NCI-H146 treated with DMSO at 0.1 percent for 48 hours (cell line): ENCODE results near the gene DGKG.

Experiments used
- DNase-seq: peaks from one replicate; lab custom pipeline; 2025; ENCODE audit not compliant: unreplicated experiment; lab: John Stamatoyannopoulos, UW

The DGKG gene

GRCh38 chr3:186213946-186214345 lies 148.1 kb downstream of the DGKG start:
- no peak for DNase-seq

GRCh38 chr3:186212611-186213010 lies 149.4 kb downstream of the DGKG start:
- DNase-seq: no peak

DNA sequence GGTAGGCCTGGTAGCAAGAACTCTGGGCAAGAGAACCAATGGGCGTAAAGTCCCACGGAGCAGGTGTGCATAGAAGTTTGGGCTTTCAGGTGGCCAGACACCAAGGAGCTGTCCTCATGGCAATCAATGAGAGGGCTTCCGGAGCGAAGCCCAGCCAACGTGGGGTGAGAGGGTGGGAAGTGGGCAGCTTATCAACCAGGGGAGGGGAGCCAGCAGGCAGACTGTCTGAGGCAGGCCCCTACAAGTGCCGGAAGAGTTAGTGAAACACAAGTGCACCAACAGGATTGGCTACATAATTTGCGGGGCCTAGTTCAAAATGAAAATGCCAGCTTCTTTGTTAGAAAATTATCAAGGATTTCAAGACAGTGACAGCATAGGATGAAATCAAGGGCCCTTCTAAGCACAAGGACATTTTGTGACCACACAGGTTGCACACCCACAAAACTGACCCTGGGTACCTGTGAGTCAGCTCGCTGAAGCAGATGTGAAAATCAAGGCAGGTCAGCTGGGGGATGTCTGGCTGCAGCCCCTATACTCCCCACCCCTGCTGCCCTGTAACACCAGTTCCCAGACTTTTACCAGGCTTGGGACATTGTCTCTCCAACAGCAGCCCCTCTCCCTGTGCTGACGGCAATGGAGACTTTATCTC lies 151.1 kb downstream of the DGKG start:
- no peak for DNase-seq

DNA sequence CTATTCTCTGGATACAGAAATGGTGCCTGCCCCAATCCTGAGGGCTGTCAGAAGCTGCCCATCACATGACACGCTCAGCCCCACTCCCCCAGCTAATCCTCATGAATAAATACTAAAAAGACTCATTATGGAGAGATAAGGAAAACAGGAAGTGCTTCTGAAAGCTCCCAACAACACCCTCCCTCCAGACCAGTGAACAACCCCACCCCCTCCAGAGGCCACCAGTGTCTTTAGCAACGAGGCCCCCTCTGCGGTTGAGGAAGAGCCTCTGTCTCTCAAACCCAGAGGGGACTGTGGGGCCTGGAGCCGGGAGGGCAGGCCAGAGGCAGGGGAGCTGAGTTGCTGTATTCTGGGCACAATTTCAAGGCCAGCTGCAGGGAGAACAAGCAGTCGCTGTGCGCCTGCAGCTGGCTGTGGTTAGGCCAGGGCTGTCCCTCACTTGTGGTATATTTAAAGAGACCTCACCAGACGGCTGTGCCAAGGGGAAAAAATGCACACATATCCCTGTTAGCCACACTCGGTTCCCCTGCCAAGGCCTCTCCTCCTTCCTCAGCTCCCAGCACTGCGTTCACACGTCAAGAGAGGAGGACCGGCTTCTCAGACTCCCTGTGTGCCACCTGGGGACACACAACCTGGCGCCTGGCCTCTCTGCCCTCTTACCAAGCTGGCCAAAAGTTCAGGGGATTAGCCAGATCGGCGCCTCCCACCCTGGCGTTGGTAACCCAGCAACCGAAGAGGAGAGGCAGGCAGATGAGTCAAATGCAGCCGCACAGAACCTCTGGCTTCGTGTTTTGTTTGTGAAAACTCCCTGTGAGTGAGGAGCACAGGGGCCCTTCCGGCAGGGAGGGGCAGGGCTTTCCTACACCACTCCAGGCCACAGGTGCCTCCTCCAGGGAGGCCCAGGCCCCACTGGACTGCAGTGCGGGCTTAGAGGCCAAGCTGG lies 152.0 kb downstream of the DGKG start:
- no peak for DNase-seq

GRCh38 chr3:186208296-186208989 lies 153.6 kb downstream of the DGKG start:
- DNase-seq: no peak

- DNase-seq: no peak
These were observed 154.5 kb downstream of the DGKG start for GRCh38 chr3:186207515-186207914.

- DNase-seq: no peak
These were observed 161.3 kb downstream of the DGKG start for GRCh38 chr3:186200726-186201125.

DNA sequence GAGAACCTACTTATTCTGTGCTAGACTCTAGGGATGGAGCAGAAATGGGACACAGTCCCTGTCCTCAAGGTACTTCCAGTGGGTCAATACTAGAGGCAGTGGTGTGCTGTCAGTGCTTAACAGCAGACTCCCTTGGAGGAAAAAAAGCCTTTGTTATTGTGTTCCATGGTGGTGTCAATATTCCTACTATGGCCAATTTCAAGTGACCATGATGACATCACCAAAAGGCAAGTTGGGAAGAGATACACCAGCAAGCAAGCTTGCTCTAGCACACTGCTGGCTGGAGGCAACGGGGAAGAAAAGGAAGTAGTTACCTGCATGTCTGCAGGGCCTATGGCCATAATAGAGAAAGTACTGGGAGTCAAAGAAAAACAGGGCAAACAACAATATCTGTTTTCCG lies 163.6 kb downstream of the DGKG start:
- DNase-seq: no peak

- no peak for DNase-seq
These were observed 167.6 kb downstream of the DGKG start for GRCh38 chr3:186194451-186194811.

GRCh38 chr3:186193534-186194450 lies 168.2 kb downstream of the DGKG start:
- no peak for DNase-seq

DNA sequence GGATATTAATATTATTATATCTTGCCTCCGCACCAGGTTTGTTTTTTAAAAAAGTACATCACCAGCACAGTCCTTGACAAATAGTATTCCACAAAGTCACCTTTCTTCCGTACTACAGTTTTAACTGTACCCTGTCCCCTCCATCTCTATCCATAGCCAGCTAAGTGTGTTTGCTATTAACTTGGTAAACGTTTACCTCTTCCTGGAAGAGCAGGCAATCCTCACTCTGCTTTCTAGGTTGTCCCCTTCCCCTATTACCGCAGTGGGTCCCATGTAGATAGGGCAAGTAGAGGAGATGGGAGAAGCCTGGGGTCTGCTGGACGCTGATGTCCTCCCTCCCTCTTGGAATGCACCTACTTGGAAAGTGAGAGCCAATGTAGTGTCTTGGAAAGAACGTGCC lies 169.2 kb downstream of the DGKG start:
- DNase-seq: no peak

DNA sequence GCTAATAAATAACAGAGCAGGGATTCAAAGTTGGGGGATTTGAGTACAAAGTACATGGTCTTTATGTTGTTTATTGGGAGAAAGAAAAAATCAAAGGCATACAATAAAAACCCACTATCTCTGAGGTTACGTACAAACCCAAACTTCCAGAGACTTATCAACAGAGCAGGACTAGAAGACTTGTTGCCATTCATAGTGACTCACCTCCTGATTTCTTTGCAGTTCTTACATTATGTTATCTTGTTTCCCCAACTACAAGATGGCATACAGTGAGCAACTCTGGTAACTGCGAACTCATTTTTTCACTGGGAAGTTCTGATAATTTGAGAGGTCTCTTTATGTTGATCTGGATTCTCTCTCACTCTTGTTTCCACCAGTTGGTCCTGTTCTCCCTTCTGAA lies 172.5 kb downstream of the DGKG start:
- no peak for DNase-seq

DNA sequence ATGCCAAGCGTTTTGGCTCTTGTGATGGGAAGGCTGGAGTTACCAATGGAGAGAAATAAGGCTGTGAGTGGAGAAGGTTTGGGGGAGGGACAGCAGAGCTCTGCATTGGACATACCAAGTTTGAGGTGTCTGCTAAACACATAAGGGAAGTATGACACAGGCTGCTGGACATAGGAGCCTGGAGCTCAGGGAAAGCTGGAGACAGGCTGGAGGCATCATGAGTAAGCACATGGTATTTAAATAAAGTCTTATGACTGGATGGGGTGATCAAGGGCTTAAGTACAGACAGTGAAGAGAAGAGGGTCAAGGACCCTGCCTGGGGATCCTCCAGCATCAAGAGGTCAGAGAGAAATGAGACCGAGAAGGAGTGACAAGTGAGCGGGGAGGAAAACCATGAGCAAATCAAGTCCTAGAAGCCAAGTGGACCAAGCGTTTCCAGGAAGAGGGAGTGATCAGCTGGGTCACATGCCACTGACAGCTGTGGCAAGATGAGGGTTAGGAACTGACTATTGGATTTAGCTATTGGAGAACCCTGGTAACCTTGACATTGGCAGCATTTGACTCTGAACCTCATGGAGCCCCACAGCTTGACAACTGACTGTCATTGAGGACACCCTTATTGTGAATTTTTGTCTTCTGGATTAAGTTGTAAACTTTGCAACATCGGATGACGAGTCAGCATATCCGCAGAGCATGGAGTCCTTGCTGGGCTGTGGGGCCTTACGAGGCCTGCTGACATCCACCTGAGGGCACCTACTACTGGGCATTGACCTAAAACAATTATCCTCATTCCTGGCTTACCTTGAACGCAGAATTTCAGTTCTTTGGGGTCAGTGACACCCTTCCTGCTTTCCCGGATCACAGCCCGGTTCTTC lies 174.4 kb downstream of the DGKG start:
- DNase-seq: no peak

DNA sequence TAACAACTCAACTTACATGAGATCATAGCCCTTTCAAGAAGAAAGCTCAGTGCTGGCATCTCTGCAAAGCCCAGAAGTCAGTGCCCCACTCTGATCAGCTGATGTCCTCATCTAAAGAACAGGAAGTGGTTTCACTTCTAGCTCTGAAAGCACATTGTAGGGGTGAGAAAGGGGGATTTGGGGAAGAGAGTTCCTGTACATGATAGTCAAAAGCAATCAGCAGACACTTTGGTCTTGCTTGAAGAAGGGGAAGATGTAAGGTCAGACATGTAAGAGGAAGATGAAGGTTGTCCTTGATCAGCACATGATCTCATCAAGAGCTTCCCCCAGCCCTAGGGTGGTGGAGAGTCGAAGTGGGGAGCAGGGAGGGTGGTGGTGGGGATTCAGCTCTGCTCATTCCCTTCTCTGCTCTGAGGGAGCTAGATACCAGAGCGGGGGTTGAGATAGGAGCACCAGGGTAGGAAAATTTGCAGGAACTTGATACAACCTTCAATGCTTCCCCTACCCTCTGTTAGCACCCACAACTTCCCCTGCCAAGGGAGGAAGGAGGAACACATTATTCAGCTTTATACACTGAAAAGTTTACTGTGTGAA lies 176.7 kb downstream of the DGKG start:
- no peak for DNase-seq

DNA sequence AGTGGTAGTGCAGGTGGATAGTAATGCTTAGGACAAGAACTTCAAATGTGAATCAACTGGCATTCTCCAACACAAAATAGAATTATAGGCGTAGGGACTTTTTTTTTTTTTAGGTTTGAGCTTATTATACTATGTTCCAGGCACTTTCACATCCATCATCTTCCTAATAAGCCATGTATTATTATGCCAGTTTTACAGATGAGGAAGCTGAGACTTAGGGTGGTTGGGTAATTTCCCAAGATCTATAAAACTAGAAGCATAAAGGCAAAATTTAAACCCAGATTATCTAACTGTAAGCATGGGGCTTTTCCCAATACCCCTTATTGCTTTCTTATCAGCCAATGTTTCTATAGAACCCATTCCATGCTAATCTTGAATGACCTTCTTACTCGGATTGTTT lies 178.0 kb downstream of the DGKG start:
- no peak for DNase-seq

GRCh38 chr3:186182850-186183249 lies 179.2 kb downstream of the DGKG start:
- no peak for DNase-seq

GRCh38 chr3:186181901-186182300 lies 180.1 kb downstream of the DGKG start:
- no peak for DNase-seq

DNA sequence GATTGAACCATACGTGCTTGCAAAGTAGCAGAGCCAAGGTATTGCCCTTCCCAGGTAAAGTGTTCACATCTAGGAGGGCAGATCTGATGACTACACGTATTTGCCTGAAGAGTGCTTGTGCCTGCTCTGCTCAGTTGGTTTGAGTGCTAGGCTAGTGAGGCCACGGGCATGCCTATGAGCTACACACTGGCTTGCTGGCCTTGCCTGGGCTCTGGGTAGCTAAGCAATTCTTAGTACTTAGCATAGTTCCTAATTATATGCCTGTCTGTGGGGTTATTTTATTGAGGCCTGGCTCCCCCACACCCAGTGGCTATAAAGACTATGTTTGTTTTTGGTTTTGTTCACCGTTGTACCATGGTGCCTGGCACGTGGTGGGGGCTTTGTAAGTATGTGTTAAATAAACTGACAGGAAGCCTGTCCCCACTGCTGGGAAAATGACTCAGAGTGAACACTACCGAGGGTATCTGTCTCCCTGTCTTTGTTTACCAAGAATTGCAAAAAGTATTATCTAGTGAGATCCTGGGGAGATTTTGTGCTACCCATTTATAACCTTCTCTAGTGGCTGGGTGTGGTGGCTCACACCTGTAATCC lies 181.0 kb downstream of the DGKG start:
- no peak for DNase-seq

- DNase-seq: no peak
These were observed 181.9 kb downstream of the DGKG start for GRCh38 chr3:186180151-186180550.
